NT2/D1 (cell line): ENCODE data around the gene RDH13.
"Not testable (repeated sequence)": the region's sequence is repeated elsewhere in the genome, so short reads cannot be mapped to it uniquely, and the experiment has no call there.

Experiments
- DNase-seq: peaks from one replicate; pipeline ENCODE4 v3.0.0-alpha.2; 2011; ENCODE audit warnings: low read depth, low spot score
- H3K27me3 ChIP-seq: 2 replicates; pipeline ENCODE4 v1.6.0; 2011; ENCODE audit warnings: mild to moderate bottlenecking; ENCODE audit not compliant: insufficient read length, insufficient read depth
- H3K36me3 ChIP-seq: 2 replicates; pipeline ENCODE4 v1.6.1; 2011; ENCODE audit warnings: mild to moderate bottlenecking, low read length, mixed read lengths; ENCODE audit not compliant: insufficient read depth, insufficient read length
- H3K4me1 ChIP-seq: 2 replicates; pipeline ENCODE4 v1.5.1; 2011; ENCODE audit not compliant: insufficient read depth, insufficient read length
- H3K4me3 ChIP-seq: 2 replicates; pipeline ENCODE4 v1.5.1; 2011; ENCODE audit warnings: low read depth; ENCODE audit not compliant: insufficient read length
- H3K9ac ChIP-seq: 2 replicates; pipeline ENCODE4 v1.6.0; 2011; ENCODE audit warnings: low read depth; ENCODE audit not compliant: insufficient read length
- H3K9me3 ChIP-seq: 2 replicates; pipeline ENCODE4 v1.5.1; 2011; ENCODE audit warnings: mild to moderate bottlenecking, low read length; ENCODE audit not compliant: insufficient read depth
- SUZ12 ChIP-seq: IDR thresholded peaks from 2 replicates; pipeline ENCODE4 v1.6.1; 2011; ENCODE audit not compliant: insufficient read length, insufficient read depth; ENCODE audit errors: extremely low read depth
- YY1 ChIP-seq: IDR thresholded peaks from 2 replicates; pipeline ENCODE4 v1.6.1; 2011; ENCODE audit not compliant: insufficient read length, insufficient read depth
- ZNF274 ChIP-seq: IDR thresholded peaks from 2 replicates; pipeline ENCODE4 v1.6.1; 2011; ENCODE audit warnings: mild to moderate bottlenecking, low read depth, low read length

Gene RDH13

DNA sequence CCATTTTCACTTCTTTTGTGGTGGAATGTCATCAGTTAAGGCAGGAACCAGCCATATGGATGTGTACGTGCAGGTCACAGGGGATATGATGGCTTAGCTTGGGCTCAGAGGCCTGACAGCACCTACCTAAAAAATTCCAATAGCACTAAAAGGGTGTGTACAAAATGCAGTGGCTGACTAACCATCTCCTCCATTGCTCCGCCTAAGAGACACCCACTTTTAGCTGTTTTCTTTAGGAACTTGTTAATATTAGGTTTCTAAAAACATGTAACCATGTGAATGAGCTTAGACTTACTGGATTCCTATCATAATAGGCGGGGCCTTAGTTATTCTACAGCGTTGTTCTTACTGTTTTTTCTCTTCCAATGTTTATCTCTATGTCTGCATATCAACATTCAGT is 50.6 kb downstream of the RDH13 start:
- Histone ChIP-seq H3K36me3 (no peaks in the 10 kb centered on the region), H3K9ac (no peak overlapping the region), H3K9me3 (no peaks in the 10 kb centered on the region), H3K4me3 (no peak overlapping the region), H3K4me1 (peaks cover 3% of the 10 kb centered on the region), H3K27me3 (no peaks in the 10 kb centered on the region)
- DNase-seq, result no peak
- TF ChIP-seq ZNF274 (no peak), SUZ12 (no peak), YY1 (no peak)

DNA sequence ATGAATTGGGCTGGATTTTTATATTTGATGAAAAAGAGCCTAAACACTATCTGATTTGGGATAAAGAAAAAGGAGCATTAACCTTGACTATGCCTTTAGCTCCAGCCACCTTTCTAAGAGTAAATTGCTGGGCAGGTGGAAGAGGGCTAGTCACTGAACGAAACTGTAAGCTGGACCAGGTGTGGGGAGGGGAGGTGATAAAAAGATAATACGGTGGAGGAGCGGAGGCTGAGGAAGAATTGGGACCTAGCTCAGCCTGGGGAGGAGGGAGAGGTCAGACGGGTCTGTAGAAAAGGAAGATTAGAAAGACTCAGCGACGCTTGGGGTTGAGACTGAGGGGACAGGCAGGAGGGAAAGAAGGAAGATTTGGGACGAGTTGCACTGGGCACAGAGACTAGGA is 52.4 kb downstream of the RDH13 start:
- not testable (repeated sequence) for H3K36me3 ChIP-seq, H3K4me1 ChIP-seq, H3K9me3 ChIP-seq, H3K27me3 ChIP-seq, H3K9ac ChIP-seq, DNase-seq, H3K4me3 ChIP-seq

DNA sequence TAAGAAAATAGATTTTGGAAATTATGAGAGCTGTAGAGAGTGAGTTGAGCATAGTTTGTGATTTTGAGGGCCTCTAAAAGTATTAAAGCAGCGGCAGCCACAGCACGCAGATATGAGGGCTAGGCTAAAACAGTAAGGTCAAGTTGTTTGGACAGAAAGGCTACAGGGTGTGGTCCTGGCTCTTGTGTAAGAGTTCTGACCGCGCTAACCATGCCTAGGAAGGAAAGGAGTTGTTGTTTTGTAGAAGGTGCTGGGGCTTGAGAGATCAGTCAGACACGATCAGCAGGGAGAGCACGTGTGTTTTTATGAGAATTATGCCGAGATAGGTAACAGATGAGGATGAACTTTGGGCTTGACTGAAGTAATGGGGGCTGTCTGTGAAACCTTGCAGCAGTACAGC is 54.2 kb downstream of the RDH13 start:
- H3K9ac ChIP-seq, result not testable (repeated sequence)

DNA sequence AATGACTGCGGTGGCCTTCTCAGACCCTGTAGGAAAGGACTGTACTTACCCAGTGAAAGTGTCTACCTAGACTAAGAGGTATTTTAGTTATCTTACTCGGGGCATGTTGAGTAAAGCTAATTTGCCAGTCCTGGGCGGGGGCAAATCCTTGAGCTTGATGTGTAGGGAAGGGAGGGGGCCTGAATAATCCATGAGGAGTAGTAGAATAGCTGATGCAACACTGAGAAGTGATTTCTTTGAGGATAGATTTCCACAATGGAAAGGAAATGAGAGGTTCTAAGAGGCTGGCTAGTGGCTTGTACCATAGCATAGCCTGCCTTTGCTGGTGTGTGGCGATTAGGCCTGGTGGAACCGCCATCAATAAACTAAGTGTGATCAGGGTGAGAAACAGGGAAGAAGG is 54.8 kb downstream of the RDH13 start:
- peaks cover 12% of the 10 kb centered on the region for H3K9me3 ChIP-seq
- DNase-seq, H3K4me1 ChIP-seq, H3K4me3 ChIP-seq, H3K27me3 ChIP-seq, H3K9ac ChIP-seq: not testable (repeated sequence)
- peaks cover 15% of the 10 kb centered on the region for H3K36me3 ChIP-seq

More for the DNA sequence above, 54.2 kb downstream of the RDH13 start:
- H3K4me3 ChIP-seq, H3K36me3 ChIP-seq, H3K4me1 ChIP-seq, H3K27me3 ChIP-seq, DNase-seq: not testable (repeated sequence)
- peaks cover 12% of the 10 kb centered on the region for H3K9me3 ChIP-seq

DNA sequence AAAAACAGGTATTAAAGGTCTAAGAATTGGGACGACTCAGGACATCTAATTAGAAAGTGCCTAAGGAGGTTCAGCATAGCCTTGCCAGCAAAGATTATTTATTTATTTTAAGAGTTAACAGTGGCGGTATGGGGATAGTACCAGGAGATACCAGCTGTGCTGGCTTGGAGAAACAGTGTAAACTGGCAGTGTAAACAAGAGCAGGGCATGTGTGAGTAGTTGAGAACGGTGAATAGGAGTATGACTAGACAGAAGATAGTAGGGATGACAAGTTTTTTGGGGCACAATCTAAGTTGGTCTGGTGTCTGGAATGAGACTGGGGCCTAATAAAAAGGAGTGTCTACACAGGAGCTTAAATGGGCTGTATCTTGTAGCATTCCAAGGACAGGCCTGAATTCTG is 55.4 kb downstream of the RDH13 start:
- not testable (repeated sequence) for DNase-seq, H3K4me3 ChIP-seq, H3K27me3 ChIP-seq, H3K4me1 ChIP-seq, H3K9ac ChIP-seq
- peaks cover 21% of the 10 kb centered on the region for H3K36me3 ChIP-seq
- peaks cover 12% of the 10 kb centered on the region for H3K9me3 ChIP-seq

DNA sequence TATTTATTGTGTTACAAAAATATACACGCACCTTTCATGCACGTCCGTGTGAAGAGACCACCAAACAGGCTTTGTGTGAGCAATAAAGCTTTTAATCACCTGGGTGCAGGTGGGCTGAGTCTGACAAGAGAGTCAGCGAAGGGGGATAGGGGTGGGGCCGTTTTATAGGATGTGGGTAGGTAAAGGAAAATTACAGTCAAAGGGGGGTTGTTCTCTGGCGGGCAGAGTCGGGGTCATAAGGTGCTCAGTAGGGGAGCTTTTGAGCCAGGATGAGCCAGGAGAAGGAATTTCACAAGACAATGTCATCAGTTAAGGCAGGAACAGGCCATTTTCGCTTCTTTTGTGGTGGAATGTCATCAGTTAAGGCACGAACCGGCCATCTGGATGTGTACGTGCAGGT is 56.2 kb downstream of the RDH13 start:
- not testable (repeated sequence) for H3K27me3 ChIP-seq

DNA sequence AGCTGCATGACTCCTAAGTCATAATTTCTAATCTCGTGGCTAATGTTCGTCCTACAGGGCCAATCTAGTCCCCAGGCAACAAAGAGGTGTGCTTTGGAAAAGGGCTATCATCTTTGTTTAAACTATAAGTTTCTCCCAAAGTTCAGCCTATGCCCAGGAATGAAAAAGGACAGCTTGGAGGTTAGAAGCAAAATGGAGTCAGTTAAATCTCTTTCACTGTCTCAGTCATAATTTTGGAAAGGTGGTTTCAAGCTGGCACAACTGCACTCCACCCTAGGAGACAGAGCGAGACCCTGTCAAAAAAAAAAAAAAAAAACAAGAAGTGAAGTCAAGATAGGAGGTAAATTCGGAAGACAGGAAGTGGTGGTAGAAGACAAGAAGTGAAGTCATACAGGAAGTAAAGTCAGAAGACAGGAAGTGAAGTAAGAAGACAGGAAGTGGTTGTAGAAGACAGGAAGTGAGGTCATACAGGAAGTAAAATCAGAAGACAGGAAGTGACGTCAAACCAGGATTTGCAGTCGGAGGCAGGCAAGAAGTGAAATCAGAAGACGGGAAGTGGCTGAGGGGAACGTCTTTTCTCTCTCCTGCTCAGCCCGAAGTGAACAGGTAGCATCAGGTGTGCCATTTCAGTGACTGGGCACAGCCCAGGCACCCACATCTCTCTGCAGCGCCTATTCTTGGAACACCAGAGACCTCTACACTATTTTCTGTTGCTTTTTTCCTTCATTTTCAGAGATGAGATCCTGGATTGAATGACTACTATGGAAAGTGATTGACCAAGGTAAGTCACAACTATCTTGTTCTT is 57.1 kb downstream of the RDH13 start:
- Histone ChIP-seq H3K36me3 (peaks cover 31% of the 10 kb centered on the region), H3K27me3 (no peaks in the 10 kb centered on the region), H3K9me3 (peaks cover 12% of the 10 kb centered on the region), H3K9ac (no peak overlapping the region), H3K4me1 (no peaks in the 10 kb centered on the region), H3K4me3 (no peak overlapping the region)
- DNase-seq, result peak; percentile 42
- TF ChIP-seq SUZ12, result no peak
- TF ChIP-seq ZNF274, result no peak
- TF ChIP-seq YY1, result no peak

More for the DNA sequence above, 56.2 kb downstream of the RDH13 start:
- not testable (repeated sequence) for H3K9ac ChIP-seq, DNase-seq, H3K4me3 ChIP-seq, H3K4me1 ChIP-seq
- Histone ChIP-seq H3K9me3 (peaks cover 12% of the 10 kb centered on the region), H3K36me3 (peaks cover 28% of the 10 kb centered on the region)

DNA sequence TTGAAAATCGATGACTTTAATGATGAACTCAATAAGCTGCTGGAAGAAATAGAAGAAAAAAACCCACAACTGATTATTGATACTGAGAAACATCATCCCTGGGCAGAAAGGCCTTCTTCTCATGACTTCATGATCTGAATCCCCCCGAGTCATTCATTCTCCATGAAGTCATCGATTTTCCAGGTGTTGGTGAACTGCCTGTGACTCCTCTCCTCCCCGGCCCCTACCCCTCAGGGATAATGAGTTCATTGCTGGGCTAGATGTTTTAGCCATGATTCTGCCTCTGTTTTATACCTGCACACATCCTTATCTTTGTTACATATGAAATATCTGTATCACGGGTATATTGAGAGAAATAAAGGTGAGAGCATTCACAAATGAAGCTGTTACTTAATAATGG is 62.2 kb downstream of the RDH13 start:
- H3K9ac ChIP-seq, result no peak overlapping the region
- H3K9me3 ChIP-seq, result peaks cover 5% of the 10 kb centered on the region
- TF ChIP-seq ZNF274 (no peak), SUZ12 (no peak), YY1 (no peak)
- no peaks in the 10 kb centered on the region for H3K27me3 ChIP-seq
- H3K36me3 ChIP-seq, result peaks cover 58% of the 10 kb centered on the region
- H3K4me3 ChIP-seq, result no peak overlapping the region
- no peak for DNase-seq
- H3K4me1 ChIP-seq, result no peaks in the 10 kb centered on the region

DNA sequence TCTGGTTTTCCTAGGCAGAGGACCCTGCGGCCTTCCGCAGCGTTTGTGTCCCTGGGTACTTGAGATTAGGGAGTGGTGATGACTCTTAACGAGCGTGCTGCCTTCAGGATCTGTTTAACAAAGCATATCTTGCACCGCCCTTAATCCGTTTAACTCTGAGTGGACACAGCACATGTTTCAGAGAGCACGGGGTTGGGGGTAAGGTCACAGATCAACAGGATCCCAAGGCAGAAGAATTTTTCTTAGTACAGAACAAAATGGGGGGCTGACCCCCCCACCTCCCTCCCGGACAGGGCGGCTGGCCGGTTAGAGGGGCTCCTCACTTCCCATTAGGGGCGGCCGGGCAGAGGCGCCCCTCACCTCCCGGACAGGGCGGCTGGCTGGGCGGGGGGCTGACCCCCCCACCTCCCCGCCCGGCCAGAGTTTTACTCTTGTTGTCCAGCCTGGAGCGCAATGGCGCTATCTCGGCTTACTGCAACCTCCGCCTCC is 64.2 kb downstream of the RDH13 start:
- H3K9ac ChIP-seq, H3K4me3 ChIP-seq, H3K4me1 ChIP-seq, H3K27me3 ChIP-seq, H3K9me3 ChIP-seq, DNase-seq: not testable (repeated sequence)
- peaks cover 61% of the 10 kb centered on the region for H3K36me3 ChIP-seq
